Fibroblast of lung (primary cell): ENCODE measurements around the gene PLPP1.

Experiments used
- CTCF ChIP-seq, 2 donors: IDR thresholded peaks in 1 of 2; conservative IDR thresholded peaks in 1 of 2; 1 replicate in 1 of 2; 2 replicates in 1 of 2; pipeline ENCODE4 v1.5.1; 2011 to 2012; ENCODE audit warnings: low read length in 2 of 2, control low read depth in 1 of 2, inconsistent platforms in 1 of 2, low read depth in 1 of 2, mild to moderate bottlenecking in 1 of 2
- EZH2 ChIP-seq: IDR thresholded peaks from 2 replicates; pipeline ENCODE4 v1.5.1; 2012; ENCODE audit warnings: low read length, control low read depth, mild to moderate bottlenecking; ENCODE audit errors: missing control alignments

- TF ChIP-seq CTCF (conservative IDR thresholded peaks at IDR 0.05 in 1 of 2, IDR thresholded peaks at IDR 0.05 in 1 of 2; ENCODE audit: low read depth in 1 of 2, low read length in 2 of 2) = no peak
- no peak for TF ChIP-seq EZH2
Observed at GRCh38 chr5:55481293-55481855, 53.4 kb downstream of the PLPP1 start.
